ENCODE measurements around the gene FKBP3. TPM values are rescaled to one million over a fixed set of nuclear protein-coding genes. Genes with fewer than 3 reads are reported as not detected.

The FKBP3 gene
- total RNA-seq, 4 donors from 2014 or later, result 29.3 to 53.5 (median 32.0) TPM

GRCh38 chr14:45112896-45113781 lies 21.1 kb downstream of the FKBP3 start:
- no peak for TF ChIP-seq CTCF (IDR thresholded peaks at IDR 0.05; ENCODE audit: low read depth)

- no peak for TF ChIP-seq CTCF (IDR thresholded peaks at IDR 0.05; ENCODE audit: low read depth)
These were observed 29.7 kb downstream of the FKBP3 start for GRCh38 chr14:45104561-45104960.

- no peak for TF ChIP-seq CTCF (IDR thresholded peaks at IDR 0.05; ENCODE audit: low read depth)
These were observed 30.5 kb downstream of the FKBP3 start for GRCh38 chr14:45103806-45104205.

- TF ChIP-seq CTCF (IDR thresholded peaks at IDR 0.05; ENCODE audit: low read depth), result no peak
These were observed 38.1 kb downstream of the FKBP3 start for GRCh38 chr14:45096218-45096617.

GRCh38 chr14:45095143-45095542 lies 39.1 kb downstream of the FKBP3 start:
- TF ChIP-seq CTCF (IDR thresholded peaks at IDR 0.05; ENCODE audit: low read depth), result no peak

- TF ChIP-seq CTCF (IDR thresholded peaks at IDR 0.05; ENCODE audit: low read depth), result no peak
These were observed 40.0 kb downstream of the FKBP3 start for GRCh38 chr14:45094275-45094674.

- TF ChIP-seq CTCF (IDR thresholded peaks at IDR 0.05; ENCODE audit: low read depth), result no peak
These were observed 42.6 kb downstream of the FKBP3 start for GRCh38 chr14:45091710-45092109.

Data from subcutaneous adipose tissue (tissue), 4 donors.